H1 (cell line): Measurements from ENCODE around the gene PRADC1. TPM values are rescaled to one million over a fixed set of nuclear protein-coding genes. Genes with fewer than 3 reads are reported as not detected.
A peak's percentile ranks its signal among the peaks of the same experiment; 100 is the strongest.

Source experiments
- CTCF ChIA-PET: fragments of 300-600 bp; sonication (Branson Sonifier 250); formaldehyde crosslinking; loops from one replicate; lab custom pipeline; 2021; ENCODE audit not compliant: partially characterized antibody; lab: Charles Lee
- POLR2A ChIA-PET: fragments of 300-600 bp; sonication (Branson Sonifier 250); formaldehyde crosslinking; loops from one replicate; lab custom pipeline; 2021; ENCODE audit warnings: inconsistent platforms; ENCODE audit not compliant: partially characterized antibody; lab: Charles Lee
- DNase-seq, 2 experiments: peaks; one replicate each; pipeline versions ENCODE4 v3.0.0 to v3.0.0-alpha.2; 2010 to 2022; ENCODE audit warnings: low spot score in 2 of 2, low read depth in 1 of 2, mixed read lengths in 1 of 2
- FAIRE-seq: peaks from 2 replicates; lab custom pipeline; 2011; peaks lifted over from hg19 to GRCh38; lab: Jason Lieb, UNC
- H2AFZ ChIP-seq: 2 replicates; pipeline ENCODE4 v1.8.1; 2012; ENCODE audit warnings: low read length, inconsistent platforms
- H2AK5ac ChIP-seq: 2 replicates; pipeline ENCODE4 v1.6.1; 2013; ENCODE audit warnings: low read depth, low read length
- H2BK120ac ChIP-seq: replicated peaks from 2 replicates; pipeline ENCODE3; 2013; ENCODE audit warnings: low read depth, low read length, inconsistent platforms
- H2BK12ac ChIP-seq: 2 replicates; pipeline ENCODE4 v1.6.1; 2013; ENCODE audit warnings: low read depth, low read length
- H2BK15ac ChIP-seq: 2 replicates; pipeline ENCODE4 v1.6.1; 2013; ENCODE audit warnings: low read length
- H2BK20ac ChIP-seq: 2 replicates; pipeline ENCODE4 v1.6.1; 2013; ENCODE audit warnings: low read length
- H2BK5ac ChIP-seq: 2 replicates; pipeline ENCODE4 v1.6.1; 2013; ENCODE audit warnings: low read depth, low read length
- H3K14ac ChIP-seq: 2 replicates; pipeline ENCODE4 v1.6.1; 2013; ENCODE audit warnings: inconsistent platforms; ENCODE audit not compliant: insufficient read length
- H3K18ac ChIP-seq: 2 replicates; pipeline ENCODE4 v1.6.1; 2013; ENCODE audit warnings: low read length; ENCODE audit errors: extremely low read depth
- H3K23ac ChIP-seq: 2 replicates; pipeline ENCODE4 v1.6.1; 2013; ENCODE audit warnings: inconsistent platforms; ENCODE audit not compliant: insufficient read length
- H3K23me2 ChIP-seq: 2 replicates; pipeline ENCODE4 v1.6.1; 2013; ENCODE audit warnings: low read depth, low read length
- H3K27ac ChIP-seq: 2 replicates; pipeline ENCODE4 v1.6.1; 2011; ENCODE audit warnings: low read depth, low read length, inconsistent platforms
- H3K27me3 ChIP-seq, 4 experiments: replicated peaks in 1 of 4; 1 replicate in 1 of 4; 2 replicates in 3 of 4; pipeline versions ENCODE4 v1.6.1 to v1.8.1; 2011 to 2013; ENCODE audit warnings: low read length in 3 of 4, mild to moderate bottlenecking in 3 of 4, inconsistent platforms in 2 of 4, mixed read lengths in 2 of 4, moderate library complexity in 1 of 4; ENCODE audit not compliant: control insufficient read depth in 3 of 4, insufficient read depth in 3 of 4; ENCODE audit errors: extremely low read depth in 1 of 4
- H3K36me3 ChIP-seq, 4 experiments: 2 replicates each; pipeline versions ENCODE4 v1.6.1 to v1.8.1; 2011 to 2013; ENCODE audit warnings: mild to moderate bottlenecking in 4 of 4, low read length in 3 of 4, moderate library complexity in 2 of 4, control low read depth in 1 of 4, inconsistent platforms in 1 of 4; ENCODE audit not compliant: insufficient read depth in 4 of 4, control insufficient read depth in 2 of 4
- H3K4ac ChIP-seq: replicated peaks from 2 replicates; pipeline ENCODE3; 2013; ENCODE audit warnings: low read length, low read depth, mixed read lengths, inconsistent platforms; ENCODE audit not compliant: insufficient read length
- H3K4me1 ChIP-seq, 4 experiments: replicated peaks in 1 of 4; 1 replicate in 1 of 4; 2 replicates in 3 of 4; pipeline versions ENCODE4 v1.6.1 to v1.8.1; 2011 to 2013; ENCODE audit warnings: low read length in 3 of 4, inconsistent platforms in 2 of 4, mixed read lengths in 1 of 4; ENCODE audit not compliant: insufficient read depth in 4 of 4, control insufficient read depth in 3 of 4
- H3K4me2 ChIP-seq, 2 experiments: 2 replicates each; pipeline versions ENCODE4 v1.6.1 to v1.8.1; 2011 to 2013; ENCODE audit warnings: low read depth in 2 of 2, low read length in 2 of 2, control low read depth in 1 of 2, inconsistent platforms in 1 of 2, mild to moderate bottlenecking in 1 of 2; ENCODE audit not compliant: insufficient read depth in 1 of 2
- H3K4me3 ChIP-seq, 4 experiments: fragments of 200-600, 300-600 bp in 1 of 4; sonication (generic), shearing (Covaris generic), sonication (Bioruptor Twin) in 1 of 4; 2 replicates each; pipeline versions ENCODE4 v1.5.1 to v1.8.1; 2011 to 2016; ENCODE audit warnings: low read length in 4 of 4, low read depth in 3 of 4, control low read depth in 2 of 4, inconsistent platforms in 2 of 4, mild to moderate bottlenecking in 2 of 4, mixed read lengths in 1 of 4, moderate library complexity in 1 of 4; ENCODE audit not compliant: insufficient read depth in 2 of 4; ENCODE audit errors: extremely low read depth in 1 of 4
- H3K56ac ChIP-seq: replicated peaks from 2 replicates; pipeline ENCODE3; 2013; ENCODE audit warnings: low read depth, mild to moderate bottlenecking, mixed read lengths, low read length, inconsistent platforms; ENCODE audit not compliant: insufficient read length
- H3K79me1 ChIP-seq: 2 replicates; pipeline ENCODE4 v1.6.1; 2013; ENCODE audit warnings: low read depth, low read length, control low read depth
- H3K79me2 ChIP-seq, 2 experiments: 2 replicates each; pipeline versions ENCODE4 v1.6.1 to v1.8.1; 2012 to 2013; ENCODE audit warnings: low read length in 2 of 2, mild to moderate bottlenecking in 2 of 2, inconsistent platforms in 1 of 2; ENCODE audit not compliant: insufficient read depth in 2 of 2, control insufficient read depth in 1 of 2
- H3K9ac ChIP-seq, 4 experiments: replicated peaks in 1 of 4; 1 replicate in 1 of 4; 2 replicates in 3 of 4; pipeline versions ENCODE4 v1.6.1 to v1.8.1; 2011 to 2013; ENCODE audit warnings: low read depth in 3 of 4, low read length in 3 of 4, control low read depth in 2 of 4, mild to moderate bottlenecking in 2 of 4, moderate library complexity in 2 of 4, inconsistent platforms in 1 of 4; ENCODE audit errors: extremely low read depth in 1 of 4
- H3K9me3 ChIP-seq, 2 experiments: 2 replicates each; pipeline versions ENCODE4 v1.6.1 to v1.8.1; 2012 to 2013; ENCODE audit warnings: mild to moderate bottlenecking in 2 of 2, moderate library complexity in 2 of 2, control low read depth in 1 of 2, inconsistent platforms in 1 of 2, low read depth in 1 of 2, low read length in 1 of 2, mixed read lengths in 1 of 2; ENCODE audit not compliant: insufficient read depth in 2 of 2
- H4K20me1 ChIP-seq, 2 experiments: replicated peaks in 1 of 2; 2 replicates each; pipeline versions ENCODE3 to v1.8.1; 2011 to 2013; ENCODE audit warnings: inconsistent platforms in 2 of 2, low read length in 2 of 2, mild to moderate bottlenecking in 1 of 2; ENCODE audit not compliant: insufficient read depth in 2 of 2, control insufficient read depth in 1 of 2
- H4K5ac ChIP-seq: 2 replicates; pipeline ENCODE4 v1.6.1; 2013; ENCODE audit warnings: low read length, low read depth, mixed read lengths, inconsistent platforms; ENCODE audit not compliant: insufficient read length
- H4K8ac ChIP-seq: 2 replicates; pipeline ENCODE4 v1.8.0; 2013; ENCODE audit warnings: mild to moderate bottlenecking, moderate library complexity, low read length, inconsistent platforms; ENCODE audit not compliant: insufficient read depth; ENCODE audit errors: extremely low read depth
- H4K91ac ChIP-seq: replicated peaks from 2 replicates; pipeline ENCODE3; 2013; ENCODE audit warnings: low read length, mixed read lengths, inconsistent platforms; ENCODE audit not compliant: insufficient read length
- BACH1 ChIP-seq: IDR thresholded peaks from 2 replicates; pipeline ENCODE4 v1.6.1; 2012; ENCODE audit warnings: low read length, improper control_type of control experiment
- CHD2 ChIP-seq: IDR thresholded peaks from 2 replicates; pipeline ENCODE4 v1.6.1; 2012; ENCODE audit warnings: low read length, improper control_type of control experiment
- CTCF ChIP-seq, 3 experiments: IDR thresholded peaks; 1 replicate in 2 of 3; 2 replicates in 1 of 3; pipeline versions ENCODE4 v1.5.1 to v1.6.1; 2011; ENCODE audit warnings: low read length in 3 of 3, mild to moderate bottlenecking in 3 of 3, inconsistent platforms in 2 of 3, low read depth in 1 of 3, moderate library complexity in 1 of 3; ENCODE audit not compliant: insufficient read depth in 1 of 3; ENCODE audit errors: control extremely low read depth in 1 of 3
- KDM4A ChIP-seq: IDR thresholded peaks from one replicate; pipeline ENCODE4 v1.7.1; 2012; ENCODE audit warnings: low read depth, mild to moderate bottlenecking, moderate library complexity, low read length, inconsistent platforms; ENCODE audit not compliant: severe bottlenecking
- NRF1 ChIP-seq: IDR thresholded peaks from 2 replicates; pipeline ENCODE4 v1.6.1; 2011; ENCODE audit warnings: mild to moderate bottlenecking, low read depth, low read length, improper control_type of control experiment
- POLR2AphosphoS5 ChIP-seq: IDR thresholded peaks from 2 replicates; pipeline ENCODE4 v1.6.1; 2011; ENCODE audit warnings: low read depth, low read length
- POU5F1 ChIP-seq: IDR thresholded peaks from 2 replicates; pipeline ENCODE4 v1.6.1; 2011; ENCODE audit warnings: low read depth, mild to moderate bottlenecking, low read length, moderate library complexity
- SAP30 ChIP-seq: fragments of 300-600 bp; sonication (generic); IDR thresholded peaks from 2 replicates; pipeline ENCODE4 v1.7.1; 2012; ENCODE audit warnings: low read length, moderate library complexity, mild to moderate bottlenecking, inconsistent platforms; ENCODE audit not compliant: insufficient read depth, insufficient replicate concordance
- SIN3A ChIP-seq, 2 experiments: IDR thresholded peaks in 1 of 2; conservative IDR thresholded peaks in 1 of 2; 2 replicates each; pipeline ENCODE4 v1.6.1; 2011 to 2012; ENCODE audit warnings: low read length in 2 of 2, improper control_type of control experiment in 1 of 2, low read depth in 1 of 2, mild to moderate bottlenecking in 1 of 2
- TBP ChIP-seq: IDR thresholded peaks from 2 replicates; pipeline ENCODE4 v1.6.1; 2011; ENCODE audit warnings: low read depth, low read length, improper control_type of control experiment
- YY1 ChIP-seq: IDR thresholded peaks from 2 replicates; pipeline ENCODE4 v1.6.1; 2011; ENCODE audit warnings: low read depth, mild to moderate bottlenecking, low read length
- WGBS, 2 experiments: shearing (Covaris generic) in 1 of 2; methylation state at CpG; one replicate each; pipeline versions ENCODE4 v1.1.6 to v1.1.7; 2013 to 2015; ENCODE audit warnings: low lambda C conversion rate in 2 of 2, mixed read lengths in 2 of 2, inconsistent platforms in 1 of 2, low coverage in 1 of 2, missing lambda C conversion rate in 1 of 2; ENCODE audit not compliant: insufficient replicate concordance in 2 of 2, insufficient coverage in 1 of 2, insufficient read length in 1 of 2; ENCODE audit errors: extremely low coverage in 1 of 2, missing lambda C conversion rate in 1 of 2; 5-methylcytosine and 5-hydroxymethylcytosine counted together
- polyA plus RNA-seq, 7 experiments: library from polyadenylated mRNA; depleted of rRNA in 3 of 7; stranded (reverse) in 5 of 7; unstranded in 2 of 7; fragments of >200 nt in 5 of 7; fragments of 200-250 nt in 2 of 7; gene quantifications; 1 replicate in 5 of 7; 2 replicates in 1 of 7; 4 replicates in 1 of 7; pipeline versions ENCODE4 v1.2.1 to v1.2.3, GENCODE V29; 2011 to 2013; ENCODE audit warnings: missing spikeins in 2 of 7, mixed read lengths in 2 of 7
- total RNA-seq: library from RNA; stranded (reverse); fragmentation: NEBNext Ultra II Directional; extraction: Animal tissue kit (Norgen Biotek cat#: 25700); gene quantifications from 2 replicates; pipeline ENCODE4 v1.2.1, GENCODE V29; 2021

The PRADC1 gene
- total and polyA plus RNA-seq, 2 of the 8 experiments (the other 6 are each of a cell fraction or from before 2014, with no cell fraction given) = 8.9 to 13.1 TPM

GRCh38 chr2:73237168-73237567 lies 4.1 kb upstream of the PRADC1 start:
- Histone ChIP-seq H2BK20ac (no peak overlapping the region), H3K79me2 (peaks cover 52 to 75% of the 10 kb centered on the region in 2 experiments), H3K9me3 (no peaks in the 10 kb centered on the region), H4K8ac (no peak overlapping the region), H3K9ac (no peak overlapping the region), H4K20me1 (peaks cover 9 to 28% of the 10 kb centered on the region in 2 experiments), H4K91ac (no peak overlapping the region), H2BK12ac (no peak overlapping the region), H3K14ac (no peak overlapping the region), H2BK120ac (no peak overlapping the region), H3K27me3 (no peaks in the 10 kb centered on the region; a peak in 2 of 7 replicates), H2AFZ (no peak overlapping the region), H2BK5ac (no peak overlapping the region; the same call in 1 of the 2 replicates), H3K23ac (no peak overlapping the region), H3K18ac (no peak overlapping the region), H3K79me1 (peaks cover 8% of the 10 kb centered on the region), H2BK15ac (no peak overlapping the region), H3K4ac (no peak overlapping the region), H3K4me3 (no peak overlapping the region), H3K23me2 (peaks cover 21% of the 10 kb centered on the region), H3K27ac (no peak overlapping the region), H4K5ac (no peak overlapping the region), H3K36me3 (peaks cover 3 to 34% (median 19%) of the 10 kb centered on the region in 4 experiments), H3K56ac (no peak overlapping the region), H3K4me1 (peaks cover 10 to 21% (median 16%) of the 10 kb centered on the region in 4 experiments; a peak in 6 of 7 replicates), H3K4me2 (peak overlapping the region; percentile 3 to 94; a peak in 2 of 4 replicates), H2AK5ac (no peak overlapping the region)
- 100% methylated on average over 1 of the region's 1 CpG; no CpG with 5 or more reads in 1 of the 2 experiments for WGBS, 2 experiments
- no peak for FAIRE-seq
- no peak for DNase-seq
- ChIA-PET POLR2A (interaction anchor here (1.8 to 8.8 kb wide), 6 partner anchors 8 to 31 kb away, joined by 6 to 113 read pairs (median 59); no protein-coding TSS in a partner anchor), CTCF (interaction anchor here (1.2 to 10.2 kb wide), 4 partner anchors 11 to 263 kb away, joined by 4 to 51 read pairs (median 10); no protein-coding TSS in a partner anchor)
- TF ChIP-seq KDM4A = no peak
- TF ChIP-seq POU5F1 = no peak
- TF ChIP-seq NRF1 = no peak
- no peak for TF ChIP-seq CHD2
- TF ChIP-seq BACH1 = no peak
- no peak for TF ChIP-seq POLR2AphosphoS5
- TF ChIP-seq SIN3A (conservative IDR thresholded peaks at IDR 0.05 in 1 of 2, IDR thresholded peaks at IDR 0.05 in 1 of 2; ENCODE audit: low read depth in 1 of 2, low read length in 2 of 2) = no peak
- TF ChIP-seq SAP30 = no peak
- TF ChIP-seq YY1 = no peak
- TF ChIP-seq TBP = no peak
- no peak for TF ChIP-seq CTCF (IDR thresholded peaks at IDR 0.05; ENCODE audit: control extremely low read depth in 1 of 3, insufficient read depth in 1 of 3, low read depth in 1 of 3, low read length in 3 of 3)
